Keratinocyte (primary cell): ENCODE results near the gene GRSF1. TPM values are rescaled to one million over a fixed set of nuclear protein-coding genes. Genes with fewer than 3 reads are reported as not detected.

Experiments
- DNase-seq: peaks from one replicate; pipeline ENCODE4 v3.0.0-alpha.2; 2011; ENCODE audit warnings: low read depth, missing footprints, low spot score
- FAIRE-seq: peaks from 2 replicates; lab custom pipeline; 2011; peaks lifted over from hg19 to GRCh38; lab: Jason Lieb, UNC
- H2AFZ ChIP-seq: 2 replicates; pipeline ENCODE4 v1.6.0; 2012; ENCODE audit warnings: low read length, control low read depth, inconsistent platforms; ENCODE audit not compliant: control insufficient read depth
- H3K27ac ChIP-seq: 2 replicates; pipeline ENCODE4 v1.5.1; 2011; ENCODE audit warnings: low read length; ENCODE audit not compliant: control insufficient read depth, insufficient read depth
- H3K27me3 ChIP-seq: 3 replicates; pipeline ENCODE4 v1.6.0; 2011; ENCODE audit warnings: low read length; ENCODE audit not compliant: control insufficient read depth, insufficient read depth; ENCODE audit errors: extremely low read depth
- H3K36me3 ChIP-seq, 2 experiments: 2 replicates in 1 of 2; 3 replicates in 1 of 2; pipeline ENCODE4 v1.5.1; 2011; ENCODE audit warnings: low read length in 2 of 2, mild to moderate bottlenecking in 1 of 2; ENCODE audit not compliant: control insufficient read depth in 2 of 2, insufficient read depth in 2 of 2; ENCODE audit errors: extremely low read depth in 1 of 2
- H3K4me1 ChIP-seq: 3 replicates; pipeline ENCODE4 v1.5.1; 2011; ENCODE audit warnings: low read length; ENCODE audit not compliant: control insufficient read depth, insufficient read depth; ENCODE audit errors: extremely low read depth
- H3K4me2 ChIP-seq: 3 replicates; pipeline ENCODE4 v1.6.0; 2011; ENCODE audit warnings: low read depth, low read length; ENCODE audit not compliant: control insufficient read depth, insufficient read depth; ENCODE audit errors: extremely low read depth
- H3K4me3 ChIP-seq, 3 experiments: fragments of 200-600 bp in 1 of 3; sonication (generic) in 1 of 3; 2 replicates in 2 of 3; 3 replicates in 1 of 3; pipeline ENCODE4 v1.5.1; 2011 to 2016; ENCODE audit warnings: low read length in 3 of 3, mild to moderate bottlenecking in 3 of 3, control low read depth in 2 of 3, inconsistent platforms in 1 of 3, low read depth in 1 of 3, mixed read lengths in 1 of 3, mixed run types in 1 of 3, moderate library complexity in 1 of 3; ENCODE audit not compliant: control insufficient read depth in 2 of 3, insufficient read depth in 2 of 3; ENCODE audit errors: extremely low read depth in 1 of 3
- H3K79me2 ChIP-seq: 2 replicates; pipeline ENCODE4 v1.6.0; 2012; ENCODE audit warnings: low read length; ENCODE audit not compliant: control insufficient read depth, insufficient read depth
- H3K9ac ChIP-seq: 3 replicates; pipeline ENCODE4 v1.6.0; 2011; ENCODE audit warnings: low read length; ENCODE audit not compliant: control insufficient read depth, insufficient read depth; ENCODE audit errors: extremely low read depth
- H3K9me1 ChIP-seq: 3 replicates; pipeline ENCODE4 v1.6.0; 2011; ENCODE audit warnings: low read length; ENCODE audit not compliant: control insufficient read depth, insufficient read depth; ENCODE audit errors: extremely low read depth
- H3K9me3 ChIP-seq: 2 replicates; pipeline ENCODE4 v1.5.1; 2012; ENCODE audit warnings: low read depth, low read length; ENCODE audit not compliant: control insufficient read depth
- H4K20me1 ChIP-seq: 3 replicates; pipeline ENCODE4 v1.6.0; 2011; ENCODE audit warnings: low read length; ENCODE audit not compliant: control insufficient read depth, insufficient read depth; ENCODE audit errors: extremely low read depth
- EZH2 ChIP-seq: IDR thresholded peaks from one replicate; pipeline ENCODE4 v1.6.1; 2012; ENCODE audit warnings: inconsistent platforms, mild to moderate bottlenecking, low read length, moderate library complexity
- dilution Hi-C: fragments of 300-500 bp; cut with MboI; formaldehyde crosslinking; loops from one replicate; pipeline ENCODE4 v1.7.0; 2020; ENCODE audit warnings: low sequenced_read_pairs; ENCODE audit not compliant: extremely low pct_ligation_motif_present
- polyA plus RNA-seq, 5 experiments: library from polyadenylated mRNA; depleted of rRNA in 3 of 5; stranded (reverse) in 3 of 5; stranded (forward) in 1 of 5; unstranded in 1 of 5; fragments of >200 nt; gene quantifications; 1 replicate in 1 of 5; 2 replicates in 3 of 5; 3 replicates in 1 of 5; pipeline versions ENCODE4 v1.2.1 to v1.2.3, GENCODE V29; 2011 to 2012; ENCODE audit warnings: missing spikeins in 2 of 5, low read depth in 1 of 5, low replicate concordance in 1 of 5
- TF ChIP-seq, protein P1 (sequence below), 3 experiments: IDR thresholded peaks in 1 of 3; conservative IDR thresholded peaks in 1 of 3; optimal IDR thresholded peaks in 1 of 3; 2 replicates in 2 of 3; 3 replicates in 1 of 3; pipeline versions ENCODE3 to v1.5.1; 2011; ENCODE audit warnings: low read length in 3 of 3, mild to moderate bottlenecking in 3 of 3, moderate library complexity in 2 of 3, control low read depth in 1 of 3, inconsistent platforms in 1 of 3; ENCODE audit not compliant: insufficient read depth in 2 of 3; ENCODE audit errors: extremely low read depth in 1 of 3

The GRSF1 gene
- polyA plus RNA-seq, 1 donor (not counting 4 experiments of a cell fraction or from before 2014, with no cell fraction given): 121 TPM

DNA sequence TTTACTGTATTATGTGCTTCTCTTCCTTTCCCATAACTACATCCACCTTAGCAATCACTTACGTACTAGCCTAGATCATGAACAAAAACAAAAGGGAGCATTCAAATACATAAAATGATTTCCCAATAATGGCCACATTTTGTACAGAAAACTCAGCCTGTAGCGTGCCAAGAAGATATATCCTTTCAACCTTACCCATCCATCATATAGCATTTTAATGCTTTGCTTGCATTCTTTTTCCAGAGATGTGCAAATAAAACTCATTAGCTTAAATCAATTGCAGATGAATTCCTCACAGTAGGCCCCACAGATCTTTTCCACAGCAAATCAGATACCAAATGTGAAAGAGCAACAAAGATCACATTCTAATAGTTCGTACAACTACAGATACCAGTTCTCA lies 20.8 kb downstream of the GRSF1 start:
- dilution Hi-C loops: no loop called here
- H3K9me1 ChIP-seq: no peaks in the 10 kb centered on the region
- FAIRE-seq: no peak

DNA sequence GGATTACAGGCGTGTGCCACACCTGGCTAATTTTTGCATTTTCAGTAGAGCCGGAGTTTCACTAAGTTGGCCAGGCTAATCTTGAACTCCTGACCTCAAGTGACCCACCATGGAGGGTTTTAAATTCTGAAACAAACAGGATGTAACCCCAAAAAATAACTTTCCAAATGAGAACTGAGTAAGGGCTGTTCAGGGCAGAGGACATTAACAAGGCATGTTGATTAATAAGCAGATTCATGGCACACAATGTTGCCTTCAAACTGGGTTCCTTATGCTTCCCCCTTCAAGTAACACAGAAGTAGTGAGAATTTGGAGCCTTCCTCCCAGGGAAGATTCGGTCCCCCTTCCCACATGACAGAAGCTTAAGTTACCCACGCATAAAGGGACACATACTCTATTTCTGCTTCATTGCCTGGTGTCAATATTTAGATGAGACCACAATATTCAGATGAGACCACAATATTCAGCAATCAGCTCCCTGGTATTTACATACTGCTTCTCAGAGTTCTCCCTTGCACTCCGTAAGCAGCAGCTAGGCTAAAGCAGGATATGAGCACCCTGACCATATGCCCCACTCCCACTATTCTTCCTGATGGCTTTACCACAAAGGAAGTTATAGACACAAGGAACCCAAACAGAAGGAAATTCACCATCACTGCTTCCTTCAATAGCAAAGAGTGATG lies 21.4 kb downstream of the GRSF1 start:
- H2AFZ ChIP-seq: no peak overlapping the region
- no peaks in the 10 kb centered on the region for H3K79me2 ChIP-seq
- TF ChIP-seq, protein P1, sequence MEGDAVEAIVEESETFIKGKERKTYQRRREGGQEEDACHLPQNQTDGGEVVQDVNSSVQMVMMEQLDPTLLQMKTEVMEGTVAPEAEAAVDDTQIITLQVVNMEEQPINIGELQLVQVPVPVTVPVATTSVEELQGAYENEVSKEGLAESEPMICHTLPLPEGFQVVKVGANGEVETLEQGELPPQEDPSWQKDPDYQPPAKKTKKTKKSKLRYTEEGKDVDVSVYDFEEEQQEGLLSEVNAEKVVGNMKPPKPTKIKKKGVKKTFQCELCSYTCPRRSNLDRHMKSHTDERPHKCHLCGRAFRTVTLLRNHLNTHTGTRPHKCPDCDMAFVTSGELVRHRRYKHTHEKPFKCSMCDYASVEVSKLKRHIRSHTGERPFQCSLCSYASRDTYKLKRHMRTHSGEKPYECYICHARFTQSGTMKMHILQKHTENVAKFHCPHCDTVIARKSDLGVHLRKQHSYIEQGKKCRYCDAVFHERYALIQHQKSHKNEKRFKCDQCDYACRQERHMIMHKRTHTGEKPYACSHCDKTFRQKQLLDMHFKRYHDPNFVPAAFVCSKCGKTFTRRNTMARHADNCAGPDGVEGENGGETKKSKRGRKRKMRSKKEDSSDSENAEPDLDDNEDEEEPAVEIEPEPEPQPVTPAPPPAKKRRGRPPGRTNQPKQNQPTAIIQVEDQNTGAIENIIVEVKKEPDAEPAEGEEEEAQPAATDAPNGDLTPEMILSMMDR (optimal IDR thresholded peaks at IDR 0.05 in 1 of 3, IDR thresholded peaks at IDR 0.05 in 1 of 3, conservative IDR thresholded peaks at IDR 0.05 in 1 of 3; ENCODE audit: extremely low read depth in 1 of 3, insufficient read depth in 2 of 3, low read length in 3 of 3): no peak
- TF ChIP-seq EZH2: no peak
- DNase-seq (no peak), FAIRE-seq (no peak)
- dilution Hi-C loops: no loop called here
- no peaks in the 10 kb centered on the region for H4K20me1 ChIP-seq
- H3K9ac ChIP-seq: no peak overlapping the region
- no peaks in the 10 kb centered on the region for H3K9me1 ChIP-seq
- H3K27me3 ChIP-seq: no peaks in the 10 kb centered on the region
- no peak overlapping the region for H3K27ac ChIP-seq
- H3K4me2 ChIP-seq: no peak overlapping the region
- no peak overlapping the region for H3K4me3 ChIP-seq
- peaks cover 8 to 9% of the 10 kb centered on the region in 2 experiments for H3K36me3 ChIP-seq
- H3K9me3 ChIP-seq: no peaks in the 10 kb centered on the region
- no peaks in the 10 kb centered on the region for H3K4me1 ChIP-seq

More for the DNA sequence above, 20.8 kb downstream of the GRSF1 start:
- Histone ChIP-seq H3K9me3 (no peaks in the 10 kb centered on the region), H3K4me1 (no peaks in the 10 kb centered on the region), H3K27ac (no peak overlapping the region), H2AFZ (no peak overlapping the region), H3K79me2 (no peaks in the 10 kb centered on the region), H3K27me3 (no peaks in the 10 kb centered on the region), H3K4me3 (no peak overlapping the region), H4K20me1 (no peaks in the 10 kb centered on the region), H3K36me3 (peaks cover 8 to 13% of the 10 kb centered on the region in 2 experiments), H3K9ac (no peak overlapping the region), H3K4me2 (no peak overlapping the region)
- no peak for DNase-seq
- TF ChIP-seq, protein P1 (optimal IDR thresholded peaks at IDR 0.05 in 1 of 3, IDR thresholded peaks at IDR 0.05 in 1 of 3, conservative IDR thresholded peaks at IDR 0.05 in 1 of 3; ENCODE audit: extremely low read depth in 1 of 3, insufficient read depth in 2 of 3, low read length in 3 of 3): no peak
- no peak for TF ChIP-seq EZH2
